ENCODE measurements around the gene OGFOD3.
"Not testable (repeated sequence)": the region's sequence is repeated elsewhere in the genome, so short reads cannot be mapped to it uniquely, and the experiment has no call there.

OGFOD3 gene, protein sequence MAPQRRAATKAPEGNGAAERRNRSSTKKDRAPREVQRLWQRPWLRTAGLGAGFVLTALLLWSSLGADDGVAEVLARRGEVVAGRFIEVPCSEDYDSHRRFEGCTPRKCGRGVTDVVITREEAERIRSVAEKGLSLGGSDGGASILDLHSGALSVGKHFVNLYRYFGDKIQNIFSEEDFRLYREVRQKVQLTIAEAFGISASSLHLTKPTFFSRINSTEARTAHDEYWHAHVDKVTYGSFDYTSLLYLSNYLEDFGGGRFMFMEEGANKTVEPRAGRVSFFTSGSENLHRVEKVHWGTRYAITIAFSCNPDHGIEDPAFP

DNA sequence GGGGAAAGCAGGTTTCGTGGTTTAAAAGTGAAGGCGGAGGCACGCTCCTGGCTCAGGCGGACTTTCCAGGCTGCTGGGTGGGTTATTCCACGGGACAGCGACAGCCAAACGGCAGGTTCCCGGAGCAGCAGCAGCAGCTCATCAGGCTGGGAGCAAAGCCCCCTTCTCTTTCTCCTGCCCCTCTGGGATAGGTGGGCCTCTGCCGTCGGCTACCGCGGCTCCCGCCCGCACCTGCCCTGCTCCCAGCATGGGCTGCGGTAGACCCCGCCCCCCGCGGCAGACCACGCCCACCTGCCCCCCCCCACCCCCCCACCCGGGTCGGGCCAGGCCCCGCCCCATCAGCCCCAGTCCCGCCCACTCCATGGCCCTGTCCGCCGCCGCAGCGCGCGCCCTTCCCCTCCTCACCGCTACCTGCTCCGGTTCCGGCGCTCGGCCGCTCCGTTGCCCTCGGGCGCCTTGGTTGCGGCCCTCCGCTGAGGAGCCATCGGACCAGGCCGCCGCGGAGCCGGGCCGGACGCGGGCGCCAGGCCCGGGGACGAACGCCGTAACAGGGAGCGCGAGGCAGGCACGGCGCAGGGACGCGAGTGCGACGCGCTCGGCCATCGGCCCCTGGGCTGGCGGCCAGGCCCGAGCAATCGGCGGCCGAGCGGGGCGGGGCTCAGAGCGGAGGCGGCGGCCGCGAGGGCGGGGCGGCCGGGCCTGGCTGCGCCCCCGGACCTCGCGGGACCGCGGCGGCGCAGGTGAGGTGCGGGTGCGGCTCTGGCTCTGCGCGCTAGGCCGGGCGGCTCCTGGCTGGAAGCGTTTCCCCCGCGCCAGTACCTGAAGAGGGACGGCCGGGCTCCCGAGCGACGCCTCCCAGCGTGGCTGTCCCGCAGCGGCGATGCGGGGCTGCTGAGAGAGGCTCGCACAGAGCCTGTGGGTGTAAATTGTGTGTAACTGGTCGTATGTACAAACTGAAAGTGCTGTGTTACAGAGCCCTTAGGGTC, at the start of gene OGFOD3, which contains the start of gene HEXD:
OGFOD3 (minus strand) TSS at position 586 of the 986 bp plus-strand sequence; CDS start at position 485, 101 bp downstream.
HEXD (plus strand) TSS at position 347 of the 986 bp plus-strand sequence. CDS start 1,453 bp downstream, outside the sequence.
- DNase-seq = peak; percentile 95

DNA sequence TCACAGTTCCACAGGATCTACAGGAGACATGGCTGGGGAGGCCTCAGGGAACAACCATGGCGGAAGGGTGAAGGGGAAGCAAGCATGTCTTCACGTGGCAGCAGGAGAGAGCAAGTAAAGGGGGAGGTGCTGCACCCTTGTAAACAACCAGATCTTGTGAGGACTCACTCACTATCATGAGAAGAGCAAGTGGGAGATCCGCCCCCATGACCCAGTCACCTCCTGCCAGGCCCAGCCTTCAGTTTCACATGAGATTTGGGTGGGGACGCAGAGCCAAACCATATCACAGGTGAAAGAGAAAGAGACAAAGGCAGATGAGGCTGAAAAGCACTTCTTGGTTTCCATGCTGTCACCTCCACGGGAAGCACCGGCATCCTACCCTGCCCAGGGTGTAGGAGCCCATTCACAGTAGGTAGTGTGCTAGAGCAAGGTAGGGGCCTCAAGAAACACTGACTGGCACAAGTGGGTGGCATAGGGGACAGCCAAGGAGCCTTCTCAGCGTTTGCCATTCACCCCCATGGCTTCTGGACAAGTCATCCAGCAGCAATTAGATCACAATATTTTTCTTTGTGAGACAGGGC, 46.7 kb upstream of the OGFOD3 start:
- DNase-seq = no peak

DNA sequence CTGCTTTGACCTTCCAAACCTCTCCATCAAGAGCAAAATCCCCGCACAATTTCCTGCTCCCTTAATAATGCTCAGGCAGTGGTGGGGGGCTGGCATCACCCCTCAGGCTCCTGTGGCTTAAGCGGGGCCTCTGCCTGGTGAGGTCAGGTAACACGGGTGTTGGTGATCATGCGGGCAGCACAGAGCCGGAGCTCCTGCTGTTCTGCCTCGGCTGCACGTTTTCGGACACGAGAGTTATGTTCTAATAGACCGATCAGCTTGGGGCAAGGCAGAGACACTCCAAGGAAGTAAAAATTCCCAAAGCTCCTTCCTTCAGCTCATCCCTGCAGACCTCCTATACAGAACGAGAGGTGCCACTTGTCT, 46.2 kb upstream of the OGFOD3 start:
- DNase-seq = no peak

DNA sequence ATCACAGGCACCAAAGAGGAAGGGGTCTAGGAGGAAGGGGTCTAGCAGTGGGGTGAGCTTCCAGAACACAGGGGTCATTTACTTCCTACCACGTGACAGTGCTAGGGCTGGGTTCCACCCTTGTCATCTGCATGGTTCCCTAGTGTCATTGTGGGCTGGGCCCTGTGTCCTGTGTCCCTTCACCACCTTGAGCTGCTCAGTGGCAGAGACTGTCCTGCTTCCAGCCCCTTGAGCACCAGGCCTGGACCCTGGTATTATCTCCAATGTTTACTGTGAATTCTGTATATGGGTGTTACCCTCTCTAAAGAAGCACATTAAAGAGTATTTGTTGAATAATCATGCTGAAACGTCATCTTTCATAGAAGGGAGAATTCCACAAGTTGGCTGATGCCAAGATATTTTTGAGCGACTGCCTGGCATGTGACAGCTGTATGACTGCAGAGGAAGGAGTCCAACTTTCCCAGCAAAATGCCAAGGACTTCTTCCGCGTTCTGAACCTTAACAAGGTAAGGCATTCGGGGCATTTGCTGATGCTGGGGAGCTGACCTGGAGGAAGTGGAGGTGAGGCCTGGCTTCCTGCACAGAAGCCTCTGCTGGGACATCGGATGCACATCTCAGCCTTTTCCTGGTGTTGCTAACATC, 45.7 kb upstream of the OGFOD3 start:
- DNase-seq = no peak

DNA sequence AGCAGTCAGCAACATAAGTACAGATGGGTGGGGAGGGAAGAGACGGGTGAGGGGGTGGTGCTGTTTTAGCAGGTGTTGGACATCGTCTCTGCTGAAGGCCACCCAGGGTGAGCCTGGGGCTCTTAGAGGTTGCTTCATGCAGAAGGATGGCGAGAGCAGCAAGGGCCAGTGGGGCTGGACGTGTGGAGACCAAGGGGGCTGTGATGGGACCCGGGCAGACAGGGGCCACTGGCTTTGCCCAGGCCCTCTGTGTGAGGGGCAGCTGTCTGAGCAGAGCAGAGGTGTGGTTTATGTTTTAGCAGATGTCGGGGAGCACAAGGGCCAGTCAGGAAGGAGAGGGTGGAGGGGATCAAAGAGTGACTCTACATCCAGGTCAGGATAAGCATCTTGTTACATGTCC, 45.0 kb upstream of the OGFOD3 start:
- DNase-seq = no peak

DNA sequence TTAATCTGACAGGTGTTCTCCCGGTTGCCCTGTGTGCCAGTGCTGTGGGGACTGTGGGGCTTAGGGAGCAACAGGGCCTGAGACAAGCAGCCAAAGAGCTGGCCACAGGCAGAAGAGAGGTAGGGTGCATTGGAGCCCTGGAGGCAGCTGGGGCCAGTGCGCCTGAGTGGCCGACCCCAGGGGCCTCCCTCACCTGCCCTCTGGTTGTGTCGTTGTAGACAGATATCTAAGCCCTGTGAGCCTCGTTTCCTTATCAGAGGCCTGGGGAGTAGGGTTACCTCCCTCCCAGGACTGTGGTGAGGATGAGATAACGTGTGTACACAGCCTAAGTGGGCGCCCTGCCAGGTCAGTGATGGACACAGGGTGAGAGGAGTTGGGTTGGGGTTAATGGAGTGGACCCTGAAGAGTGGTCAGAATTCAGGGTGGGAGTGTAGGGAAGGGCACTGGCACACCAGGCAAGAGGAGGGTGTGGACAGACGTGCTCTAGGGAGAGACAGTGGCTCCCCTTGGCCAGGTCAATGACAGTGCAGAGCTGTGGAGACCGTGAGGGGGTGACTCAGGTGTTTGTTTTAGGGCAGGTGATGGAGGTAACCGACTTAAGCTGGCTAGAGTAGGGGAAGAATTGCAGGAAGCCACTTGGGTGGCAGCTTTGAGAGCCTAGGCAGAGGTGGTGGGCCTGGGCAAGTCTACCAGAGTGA, 43.6 kb upstream of the OGFOD3 start:
- no peak for DNase-seq

DNA sequence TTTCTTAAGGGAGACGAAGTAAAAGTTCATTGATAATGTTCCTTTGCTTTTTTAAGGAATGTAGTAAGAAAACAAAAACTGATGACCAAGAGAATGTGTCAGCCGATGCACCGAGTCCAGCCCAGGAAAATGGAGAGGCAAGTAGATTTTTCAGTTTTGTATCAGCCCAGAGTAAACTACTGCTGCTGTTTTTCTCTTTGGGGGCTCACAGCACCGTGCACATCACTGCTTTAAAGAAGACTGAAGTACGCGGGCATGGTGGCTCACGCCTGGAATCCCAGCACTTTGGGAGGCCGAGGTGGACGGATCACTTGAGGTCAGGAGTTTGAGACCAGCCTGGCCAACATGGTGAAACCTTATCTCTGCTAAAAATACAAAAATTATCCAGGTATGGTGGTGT, 41.5 kb upstream of the OGFOD3 start:
- DNase-seq = not testable (repeated sequence)

DNA sequence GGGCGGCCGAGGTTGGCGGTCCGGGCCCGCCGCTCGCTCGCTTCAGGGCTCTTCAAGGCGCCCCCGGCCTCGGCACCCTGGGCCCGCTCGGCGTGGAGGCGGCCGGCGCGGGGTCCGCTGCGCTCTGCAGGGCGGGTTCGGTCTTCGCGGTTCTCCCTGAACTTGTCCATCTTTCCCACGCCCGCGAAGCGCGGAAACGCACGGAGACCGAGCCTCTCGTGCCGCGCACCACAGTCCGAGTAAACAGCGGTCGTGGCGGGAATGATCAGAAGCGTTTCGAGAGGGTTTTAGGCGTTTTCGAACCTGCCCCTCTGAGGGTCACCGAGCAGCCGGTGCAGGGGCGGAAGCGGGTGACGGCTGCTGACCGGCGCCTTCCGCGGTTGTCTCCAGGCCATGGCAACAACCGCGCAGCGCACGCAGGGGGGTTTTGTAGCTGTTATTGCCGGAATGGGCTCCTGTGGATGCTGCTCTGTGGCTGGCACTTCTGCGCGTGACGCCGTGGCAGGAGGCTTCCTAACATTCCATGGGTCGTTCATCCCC, 40.6 kb upstream of the OGFOD3 start:
- DNase-seq = no peak

DNA sequence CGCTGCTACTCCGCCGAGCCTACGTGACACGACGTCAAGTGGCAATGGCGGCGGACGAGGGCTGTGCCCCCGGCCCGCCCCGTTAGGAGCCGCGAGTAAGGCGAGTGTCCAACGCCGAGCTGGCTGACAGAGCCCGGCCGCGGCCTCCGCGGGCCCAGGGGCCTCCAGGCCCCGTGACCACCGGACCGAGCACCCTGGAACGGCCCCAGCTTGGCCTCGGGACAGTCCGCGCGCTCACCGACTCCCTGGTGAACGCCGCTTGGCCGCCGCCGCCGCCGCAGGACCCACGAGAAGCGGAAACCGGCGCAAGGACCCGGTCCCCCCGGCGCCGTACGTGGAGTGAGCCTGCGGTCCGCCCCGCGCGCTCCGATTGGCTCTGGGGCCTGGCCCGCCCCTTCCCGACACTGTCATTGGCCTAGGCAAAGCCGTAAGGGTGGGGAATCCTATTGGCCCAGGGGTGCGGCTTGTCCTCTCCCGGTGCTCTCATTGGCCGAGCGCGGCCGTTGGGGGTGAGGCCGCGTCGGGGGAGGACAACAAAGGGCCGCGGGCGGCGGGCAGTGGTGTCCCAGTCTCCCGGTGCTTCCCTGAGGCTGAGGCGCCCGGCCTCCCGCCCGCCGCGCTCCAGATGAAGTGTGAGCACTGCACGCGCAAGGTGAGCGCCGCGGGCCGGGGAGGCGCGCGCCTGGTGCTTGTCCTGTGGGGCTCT, 39.9 kb upstream of the OGFOD3 start, which contains the start of gene NARF:
NARF (plus strand) TSS at position 563 of the 706 bp plus-strand sequence; CDS start at position 626, 63 bp downstream.
- DNase-seq = peak; percentile 97

DNA sequence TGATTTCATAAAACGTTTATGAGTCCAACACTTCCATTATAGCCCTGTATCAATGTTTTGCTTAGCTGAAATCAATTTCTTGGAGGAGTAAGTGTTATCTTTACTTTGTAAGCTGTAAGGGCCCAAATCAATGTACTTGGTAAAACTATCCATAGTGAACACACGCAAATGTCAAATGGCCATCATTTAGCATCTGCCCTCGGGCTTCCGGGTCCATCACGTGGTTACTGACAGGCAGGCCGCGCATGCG, 39.5 kb upstream of the OGFOD3 start:
- no peak for DNase-seq

DNA sequence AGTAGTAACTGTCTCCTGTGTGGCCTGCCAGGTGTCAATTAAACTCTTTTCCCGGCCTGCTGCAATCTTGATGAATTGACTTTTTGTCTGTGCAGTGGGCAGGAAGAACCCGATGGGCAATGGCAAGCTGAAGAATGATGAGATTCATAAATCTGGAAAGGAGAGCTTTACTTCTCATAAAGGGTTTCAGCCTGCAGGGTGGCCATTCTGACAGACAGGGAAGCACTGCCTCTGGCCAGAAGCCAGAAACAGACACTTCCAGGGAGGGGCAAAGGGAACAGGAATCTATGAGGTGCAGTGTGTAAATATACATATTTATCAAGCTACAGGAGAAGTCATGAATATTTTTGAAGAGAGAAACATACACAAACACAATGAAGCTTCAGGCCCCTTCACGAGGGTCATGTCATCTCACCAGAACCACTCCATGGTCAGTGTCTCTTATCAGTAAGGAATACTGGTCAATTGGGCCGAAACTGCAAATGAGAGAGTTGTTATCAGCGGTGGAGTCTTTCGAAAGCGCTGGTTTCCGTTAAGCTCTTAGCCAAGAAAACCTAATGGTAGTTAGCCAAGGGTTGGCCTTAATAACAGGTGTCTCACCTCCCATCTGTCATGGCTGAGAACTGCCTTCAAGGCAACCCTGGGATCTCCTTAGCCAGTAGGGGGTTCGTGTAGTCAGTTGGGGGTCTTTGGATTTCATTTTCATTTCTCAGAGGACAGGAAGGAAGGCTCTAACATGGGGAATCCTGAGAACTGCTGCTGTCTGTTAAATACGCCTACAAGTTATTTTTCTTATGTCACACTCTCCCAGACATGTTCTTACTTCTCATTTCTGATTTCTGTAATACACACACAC, 38.9 kb upstream of the OGFOD3 start:
- no peak for DNase-seq

DNA sequence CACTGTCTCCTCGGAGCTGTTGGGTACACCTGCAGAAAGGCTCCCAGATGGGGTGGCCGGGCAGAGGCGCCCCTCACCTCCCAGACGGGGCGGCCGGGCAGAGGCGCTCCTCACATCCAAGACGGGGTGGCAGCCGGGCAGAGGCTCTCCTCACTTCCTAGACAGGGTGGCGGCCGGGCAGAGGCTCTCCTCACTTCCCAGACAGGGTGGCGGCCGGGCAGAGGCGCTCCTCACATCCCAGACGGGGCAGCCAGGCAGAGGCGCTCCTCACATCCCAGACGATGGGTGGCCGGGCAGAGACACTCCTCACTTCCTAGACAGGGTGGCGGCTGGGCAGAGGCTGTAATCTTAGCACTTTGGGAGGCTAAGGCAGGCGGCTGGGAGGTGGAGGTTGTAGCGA, 35.3 kb upstream of the OGFOD3 start:
- not testable (repeated sequence) for DNase-seq

DNA sequence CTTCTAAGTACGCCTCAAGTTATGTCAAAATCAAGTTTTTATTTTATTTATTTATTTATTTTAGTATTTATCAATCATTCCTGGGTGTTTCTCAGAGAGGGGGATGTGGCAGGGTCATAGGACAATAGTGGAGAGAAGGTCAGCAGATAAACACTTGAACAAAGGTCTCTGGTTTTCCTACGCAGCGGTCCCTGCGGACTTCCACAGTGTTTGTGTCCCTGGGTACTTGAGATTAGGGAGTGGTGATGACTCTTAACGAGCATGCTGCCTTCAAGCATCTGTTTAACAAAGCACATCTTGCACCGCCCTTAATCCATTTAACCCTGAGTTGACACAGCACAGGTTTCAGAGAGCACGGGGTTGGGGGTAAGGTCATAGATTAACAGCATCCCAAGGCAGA, 34.8 kb upstream of the OGFOD3 start:
- not testable (repeated sequence) for DNase-seq

DNA sequence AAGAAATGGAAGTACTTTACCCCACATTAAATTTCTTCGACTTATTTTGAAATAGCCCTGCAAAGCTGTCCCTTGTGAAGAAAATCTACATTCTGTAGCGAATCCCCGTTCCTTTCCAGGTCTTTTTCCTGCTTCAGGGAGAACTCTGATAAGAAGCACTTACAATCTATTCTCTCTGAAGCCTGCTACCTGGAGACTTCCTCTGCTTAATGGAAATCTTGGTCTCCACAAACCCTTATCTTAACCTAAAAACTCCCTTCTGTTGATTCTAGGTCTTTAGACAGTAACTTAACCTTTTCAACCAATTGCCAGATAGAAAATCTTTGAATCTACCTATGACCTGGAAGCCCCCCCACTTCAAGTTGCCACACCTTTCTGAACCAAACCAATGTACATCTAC, 33.8 kb upstream of the OGFOD3 start:
- no peak for DNase-seq

DNA sequence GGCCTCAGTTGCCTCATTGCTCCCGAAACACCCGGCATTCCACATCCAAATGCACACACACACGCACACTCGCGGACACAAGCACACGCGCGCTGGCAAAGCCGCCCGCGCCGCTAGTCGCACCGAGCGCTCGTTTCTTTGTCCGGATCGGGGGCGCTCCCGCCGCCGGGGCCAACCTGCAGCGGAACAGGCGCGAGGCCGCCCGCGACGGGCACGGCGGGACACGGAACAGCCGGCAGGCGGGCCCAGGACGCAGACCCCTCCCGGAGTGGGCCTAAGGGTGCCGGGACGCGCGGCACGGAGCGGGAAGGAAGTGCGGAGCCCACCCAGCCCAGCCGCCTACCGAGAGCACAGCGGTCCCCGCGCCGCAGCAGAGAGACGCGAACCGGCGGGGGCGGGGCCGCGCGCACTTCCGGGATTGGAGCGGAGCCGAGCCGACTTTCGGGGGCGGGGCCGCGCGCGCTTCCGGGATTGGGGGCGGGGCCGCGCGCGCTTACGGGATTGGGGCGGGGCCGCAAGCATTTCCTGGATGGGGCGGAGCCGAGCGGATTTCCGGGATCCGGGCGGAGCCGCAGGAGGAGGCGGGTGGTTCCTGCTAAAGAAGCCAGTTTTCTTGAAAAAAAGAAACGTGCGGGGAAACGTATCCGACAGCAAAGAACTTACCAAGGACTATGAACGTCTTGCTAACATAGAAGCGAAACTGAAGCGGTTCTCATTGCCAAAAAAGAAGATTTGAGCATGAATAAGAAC, 32.1 kb upstream of the OGFOD3 start, which contains the start of gene CYBC1:
CYBC1 (minus strand) TSS at position 396 of the 750 bp plus-strand sequence. CDS start 1,498 bp downstream, outside the sequence.
- peak; percentile 89 for DNase-seq

DNA sequence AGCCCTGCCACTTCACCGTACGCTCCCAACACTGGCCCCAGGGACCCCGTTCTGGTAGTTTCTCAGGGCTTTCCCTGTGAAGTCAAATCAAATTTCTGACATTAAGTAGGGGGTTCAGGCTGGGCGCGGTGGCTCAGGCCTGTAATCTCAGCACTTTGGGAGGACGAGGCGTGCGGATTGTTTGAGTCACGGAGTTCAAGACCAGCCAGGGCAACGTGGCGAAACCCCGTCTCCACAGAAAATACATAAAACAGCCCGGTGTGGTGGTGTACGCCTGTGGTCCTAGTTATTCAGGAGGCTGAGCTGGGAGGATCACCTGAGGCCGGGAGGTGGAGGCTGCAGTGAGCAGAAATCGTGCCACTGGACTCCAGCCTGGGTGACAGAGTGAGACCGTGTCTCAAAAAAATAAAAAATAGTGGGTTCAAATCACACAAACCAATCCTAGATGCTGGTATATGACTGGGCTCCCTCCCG, 31.5 kb upstream of the OGFOD3 start:
- no peak for DNase-seq

DNA sequence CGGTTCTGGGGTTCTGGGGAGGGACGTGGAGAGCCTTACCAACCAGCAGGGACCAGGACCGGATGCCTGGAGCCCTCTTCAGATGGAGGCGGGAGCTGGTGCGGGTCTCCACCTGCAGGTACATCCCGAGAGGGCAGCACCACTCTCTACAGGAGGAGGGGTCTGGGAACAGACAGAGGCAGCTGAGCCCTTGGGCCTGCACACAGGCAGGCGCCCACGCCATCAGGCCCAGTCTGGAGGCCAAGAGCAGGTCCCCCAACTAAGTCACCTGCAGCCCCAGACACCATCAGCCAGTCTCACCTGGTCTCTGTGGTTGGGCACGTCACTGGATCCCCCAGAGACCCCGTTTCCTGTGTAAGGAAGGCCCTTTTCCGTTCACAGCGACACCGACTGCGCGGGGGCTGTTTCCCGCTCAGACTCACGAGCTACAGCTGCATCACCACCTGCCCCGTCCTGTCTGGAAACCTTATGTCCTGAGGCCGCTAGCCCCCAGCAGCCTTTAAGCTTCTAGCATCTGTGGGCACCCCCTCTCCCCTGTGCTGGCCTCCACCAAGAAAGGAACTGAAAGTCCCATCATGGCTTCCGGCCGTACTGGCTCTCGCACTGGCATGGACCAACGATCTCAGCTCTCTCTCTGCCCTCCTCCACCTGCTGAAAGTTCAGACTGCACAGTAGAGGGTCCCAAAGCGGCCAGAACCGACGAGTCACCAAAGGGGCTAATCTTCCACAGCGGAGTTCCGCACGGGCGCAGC, 30.9 kb upstream of the OGFOD3 start:
- no peak for DNase-seq

DNA sequence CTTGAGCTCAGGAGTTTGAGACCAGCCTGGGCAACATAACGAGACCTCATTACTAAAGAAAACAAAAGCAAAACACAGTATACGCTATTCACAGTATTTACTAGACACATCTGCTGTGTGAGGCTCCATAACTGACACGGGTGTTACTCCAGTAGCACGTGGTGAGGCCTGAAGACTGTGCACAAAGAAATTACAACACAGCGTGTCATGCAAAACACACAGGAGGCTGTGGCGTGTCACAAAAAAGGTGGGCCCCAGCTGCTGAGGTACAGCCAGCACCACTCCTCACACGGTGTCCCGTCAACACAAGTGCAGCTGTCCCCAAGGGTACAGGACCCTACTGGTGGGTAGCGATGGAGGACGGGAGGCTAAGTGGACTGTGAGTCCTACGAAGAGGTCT, 29.5 kb upstream of the OGFOD3 start:
- no peak for DNase-seq

DNA sequence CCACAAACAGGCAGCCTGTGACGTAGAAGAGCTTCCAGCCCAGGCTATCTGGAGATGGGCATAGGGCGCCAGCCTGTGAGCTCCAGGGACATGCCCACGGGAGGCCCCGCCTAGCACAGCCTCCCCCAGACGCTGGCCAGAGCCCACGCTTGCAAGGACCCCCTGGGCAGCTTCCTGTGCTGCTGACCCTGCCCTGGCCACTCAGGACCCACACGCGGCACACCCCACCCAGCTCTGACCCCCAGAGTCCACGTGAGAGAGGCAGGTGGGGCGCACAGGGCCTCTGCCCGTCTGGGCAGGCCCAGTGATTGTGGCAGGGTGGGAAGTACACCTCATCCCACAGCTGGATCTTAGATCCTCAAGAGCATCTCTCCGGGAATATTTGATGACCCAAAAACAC, 28.3 kb upstream of the OGFOD3 start:
- DNase-seq = no peak

Data from T1000 (cell line).